Measurements from ENCODE around the gene C1orf35.

C1orf35 gene

GRCh38 chr1:228079013-228079412 is 24.1 kb downstream of the C1orf35 start:
- ATAC-seq: no peak
- TF ChIP-seq ZNF8 (CRISPR knock-in tag; IDR thresholded peaks at IDR 0.05): no peak
- TF ChIP-seq ARNTL (CRISPR knock-in tag; IDR thresholded peaks at IDR 0.05; ENCODE audit: borderline replicate concordance, low read depth): no peak

- TF ChIP-seq ISL1 (CRISPR knock-in tag; IDR thresholded peaks at IDR 0.05) (no peak), RARB (CRISPR knock-in tag; IDR thresholded peaks at IDR 0.05) (no peak), ZFP3 (CRISPR knock-in tag; IDR thresholded peaks at IDR 0.05) (no peak), TSHZ2 (CRISPR knock-in tag; IDR thresholded peaks at IDR 0.05) (no peak), PPARA (CRISPR knock-in tag; IDR thresholded peaks at IDR 0.05; ENCODE audit: borderline replicate concordance) (no peak), ARNTL (CRISPR knock-in tag; IDR thresholded peaks at IDR 0.05; ENCODE audit: borderline replicate concordance, low read depth) (no peak), ZFP30 (CRISPR knock-in tag; IDR thresholded peaks at IDR 0.05) (no peak)
- ATAC-seq: no peak
These were observed 25.4 kb downstream of the C1orf35 start for GRCh38 chr1:228077565-228078330.

GRCh38 chr1:228076796-228077430 is 26.2 kb downstream of the C1orf35 start:
- ATAC-seq: no peak
- no peak for TF ChIP-seq PATZ1 (CRISPR knock-in tag; IDR thresholded peaks at IDR 0.05; ENCODE audit: borderline replicate concordance)
- no peak for TF ChIP-seq SNAI2 (CRISPR knock-in tag; IDR thresholded peaks at IDR 0.05)
- TF ChIP-seq POU6F1 (CRISPR knock-in tag; IDR thresholded peaks at IDR 0.05; ENCODE audit: borderline replicate concordance, low read depth): no peak
- no peak for TF ChIP-seq BACH2 (CRISPR knock-in tag; IDR thresholded peaks at IDR 0.05; ENCODE audit: borderline replicate concordance)
- no peak for TF ChIP-seq RARB (CRISPR knock-in tag; IDR thresholded peaks at IDR 0.05)
- no peak for TF ChIP-seq ZNF565 (CRISPR knock-in tag; conservative IDR thresholded peaks at IDR 0.05; ENCODE audit: low read depth)
- no peak for TF ChIP-seq TOX (CRISPR knock-in tag; IDR thresholded peaks at IDR 0.05; ENCODE audit: borderline replicate concordance)

GRCh38 chr1:228075801-228076271 is 27.3 kb downstream of the C1orf35 start:
- ATAC-seq: no peak
- TF ChIP-seq ZFP3 (CRISPR knock-in tag; IDR thresholded peaks at IDR 0.05): no peak
- no peak for TF ChIP-seq ESRRG (CRISPR knock-in tag; IDR thresholded peaks at IDR 0.05)
- TF ChIP-seq TCF4 (CRISPR knock-in tag; IDR thresholded peaks at IDR 0.05; ENCODE audit: borderline replicate concordance): no peak
- no peak for TF ChIP-seq PPARA (CRISPR knock-in tag; IDR thresholded peaks at IDR 0.05; ENCODE audit: borderline replicate concordance)
- no peak for TF ChIP-seq ZFP30 (CRISPR knock-in tag; IDR thresholded peaks at IDR 0.05)
- TF ChIP-seq ISL1 (CRISPR knock-in tag; IDR thresholded peaks at IDR 0.05): no peak
- no peak for TF ChIP-seq ZNF565 (CRISPR knock-in tag; conservative IDR thresholded peaks at IDR 0.05; ENCODE audit: low read depth)
- no peak for TF ChIP-seq ARNTL (CRISPR knock-in tag; IDR thresholded peaks at IDR 0.05; ENCODE audit: borderline replicate concordance, low read depth)

- no peak; the same call in 2 of the 3 replicates for ATAC-seq
- TF ChIP-seq ZFP30 (CRISPR knock-in tag; IDR thresholded peaks at IDR 0.05): no peak
- TF ChIP-seq ISL1 (CRISPR knock-in tag; IDR thresholded peaks at IDR 0.05): no peak
- TF ChIP-seq CREB5 (CRISPR knock-in tag; IDR thresholded peaks at IDR 0.05; ENCODE audit: low read depth): no peak
- no peak for TF ChIP-seq POU6F1 (CRISPR knock-in tag; IDR thresholded peaks at IDR 0.05; ENCODE audit: borderline replicate concordance, low read depth)
- no peak for TF ChIP-seq ZC3H10 (CRISPR knock-in tag; IDR thresholded peaks at IDR 0.05)
- no peak for TF ChIP-seq ESRRG (CRISPR knock-in tag; IDR thresholded peaks at IDR 0.05)
- TF ChIP-seq ZNF8 (CRISPR knock-in tag; IDR thresholded peaks at IDR 0.05): no peak
- no peak for TF ChIP-seq SNAI2 (CRISPR knock-in tag; IDR thresholded peaks at IDR 0.05)
- no peak for TF ChIP-seq CSDC2 (CRISPR knock-in tag; IDR thresholded peaks at IDR 0.05)
- no peak for TF ChIP-seq PATZ1 (CRISPR knock-in tag; IDR thresholded peaks at IDR 0.05; ENCODE audit: borderline replicate concordance)
These were observed 28.0 kb downstream of the C1orf35 start for GRCh38 chr1:228074954-228075730.
